HG02852 (cell line): ENCODE results near the gene PRPF40B.
"Not testable (repeated sequence)": the region's sequence is repeated elsewhere in the genome, so short reads cannot be mapped to it uniquely, and the experiment has no call there.

Experiments used
- ATAC-seq: cut with Tn5 transposase; IDR thresholded peaks from one replicate; pipeline ENCODE4 v1.9.1; 2021; ENCODE audit warnings: mild to moderate bottlenecking, moderate library complexity; ENCODE audit not compliant: unreplicated experiment

Gene PRPF40B

GRCh38 chr12:49609059-49609874, 14.1 kb upstream of the PRPF40B start:
- ATAC-seq: no peak

GRCh38 chr12:49609875-49610154, 13.5 kb upstream of the PRPF40B start:
- ATAC-seq: no peak

- not testable (repeated sequence) for ATAC-seq
These were observed 12.6 kb upstream of the PRPF40B start for GRCh38 chr12:49610785-49611184.

GRCh38 chr12:49612210-49612609, 11.2 kb upstream of the PRPF40B start:
- no peak for ATAC-seq

- ATAC-seq: no peak
These were observed 7.6 kb upstream of the PRPF40B start for GRCh38 chr12:49615725-49616124.

GRCh38 chr12:49616533-49617219, 6.7 kb upstream of the PRPF40B start:
- no peak for ATAC-seq

- no peak for ATAC-seq
These were observed 4.8 kb upstream of the PRPF40B start for GRCh38 chr12:49618576-49618975.

- no peak for ATAC-seq
These were observed 4.1 kb upstream of the PRPF40B start for GRCh38 chr12:49619286-49619685.

GRCh38 chr12:49621651-49622500, 1.5 kb upstream of the PRPF40B start:
- ATAC-seq: peak; percentile 25

GRCh38 chr12:49622501-49623141, 740 bp upstream of the PRPF40B start:
- ATAC-seq: peak; percentile 35

GRCh38 chr12:49624921-49625577, 1.7 kb downstream of the PRPF40B start:
- ATAC-seq: no peak

GRCh38 chr12:49626169-49626835, 2.9 kb downstream of the PRPF40B start:
- ATAC-seq: no peak

- no peak for ATAC-seq
These were observed 3.5 kb downstream of the PRPF40B start for GRCh38 chr12:49626836-49627235.

GRCh38 chr12:49627752-49628360, 4.5 kb downstream of the PRPF40B start:
- ATAC-seq: no peak

- no peak for ATAC-seq
These were observed 8.1 kb downstream of the PRPF40B start for GRCh38 chr12:49631336-49631907.

- ATAC-seq: no peak
These were observed 9.0 kb downstream of the PRPF40B start for GRCh38 chr12:49632401-49632800.

GRCh38 chr12:49632986-49633702, 9.8 kb downstream of the PRPF40B start:
- no peak for ATAC-seq

GRCh38 chr12:49633703-49634345, 10.5 kb downstream of the PRPF40B start:
- no peak for ATAC-seq
